ENCODE data around the gene RYR2.
"Not testable (repeated sequence)": the region's sequence is repeated elsewhere in the genome, so short reads cannot be mapped to it uniquely, and the experiment has no call there.

RYR2 gene

GRCh38 chr1:237583756-237584155 lies 541.8 kb downstream of the RYR2 start:
- no peak for FAIRE-seq

- FAIRE-seq = no peak
Measured at GRCh38 chr1:237590386-237590785, 548.4 kb downstream of the RYR2 start.

- no peak for FAIRE-seq
Measured at GRCh38 chr1:237591353-237591752, 549.4 kb downstream of the RYR2 start.

- not testable (repeated sequence) for FAIRE-seq
Measured at GRCh38 chr1:237603036-237603568, 561.1 kb downstream of the RYR2 start.

- FAIRE-seq = no peak
Measured at GRCh38 chr1:237608433-237608832, 566.4 kb downstream of the RYR2 start.

GRCh38 chr1:237610157-237610556 lies 568.2 kb downstream of the RYR2 start:
- FAIRE-seq = no peak

- no peak for FAIRE-seq
Measured at GRCh38 chr1:237613984-237614383, 572.0 kb downstream of the RYR2 start.

- FAIRE-seq = no peak
Measured at GRCh38 chr1:237619553-237619952, 577.6 kb downstream of the RYR2 start.

- no peak for FAIRE-seq
Measured at GRCh38 chr1:237634922-237635321, 592.9 kb downstream of the RYR2 start.

GRCh38 chr1:237638555-237638954 lies 596.6 kb downstream of the RYR2 start:
- FAIRE-seq = no peak

GRCh38 chr1:237640011-237640671 lies 598.2 kb downstream of the RYR2 start:
- no peak for FAIRE-seq

GRCh38 chr1:237640966-237641365 lies 599.0 kb downstream of the RYR2 start:
- no peak for FAIRE-seq

- FAIRE-seq = no peak
Measured at GRCh38 chr1:237650809-237651208, 608.8 kb downstream of the RYR2 start.

GRCh38 chr1:237655778-237656177 lies 613.8 kb downstream of the RYR2 start:
- FAIRE-seq = no peak

GRCh38 chr1:237664348-237664747 lies 622.4 kb downstream of the RYR2 start:
- FAIRE-seq = no peak

GRCh38 chr1:237670302-237670701 lies 628.3 kb downstream of the RYR2 start:
- no peak for FAIRE-seq

GRCh38 chr1:237671262-237671661 lies 629.3 kb downstream of the RYR2 start:
- FAIRE-seq = no peak

- no peak for FAIRE-seq
Measured at GRCh38 chr1:237671935-237672334, 630.0 kb downstream of the RYR2 start.

- FAIRE-seq = no peak
Measured at GRCh38 chr1:237672748-237673147, 630.8 kb downstream of the RYR2 start.

GRCh38 chr1:237673631-237674030 lies 631.6 kb downstream of the RYR2 start:
- FAIRE-seq = no peak

GRCh38 chr1:237677979-237678378 lies 636.0 kb downstream of the RYR2 start:
- no peak for FAIRE-seq

- FAIRE-seq = no peak
Measured at GRCh38 chr1:237679687-237680086, 637.7 kb downstream of the RYR2 start.

- FAIRE-seq = no peak
Measured at GRCh38 chr1:237681210-237681609, 639.2 kb downstream of the RYR2 start.

GRCh38 chr1:237684236-237684635 lies 642.3 kb downstream of the RYR2 start:
- no peak for FAIRE-seq

GRCh38 chr1:237685551-237685950 lies 643.6 kb downstream of the RYR2 start:
- FAIRE-seq = no peak
